AG08396 (cell line): ENCODE data around the gene ABCG1.

ENCODE experiments used
- DNase-seq: peaks from one replicate; pipeline ENCODE4 v3.0.0; 2012; ENCODE audit warnings: low spot score, mixed read lengths

Gene ABCG1

GRCh38 chr21:42307106-42307505 is 88.2 kb downstream of the ABCG1 start:
- DNase-seq = no peak

GRCh38 chr21:42308161-42308913 is 89.4 kb downstream of the ABCG1 start:
- DNase-seq = no peak

- DNase-seq = no peak
Measured at GRCh38 chr21:42308914-42309752, 90.2 kb downstream of the ABCG1 start.

GRCh38 chr21:42309753-42310213 is 90.8 kb downstream of the ABCG1 start:
- peak; percentile 68 for DNase-seq

GRCh38 chr21:42310411-42311001 is 91.6 kb downstream of the ABCG1 start:
- no peak for DNase-seq

- no peak for DNase-seq
Measured at GRCh38 chr21:42311160-42311559, 92.2 kb downstream of the ABCG1 start.

- DNase-seq = no peak
Measured at GRCh38 chr21:42311816-42312625, 93.1 kb downstream of the ABCG1 start.

GRCh38 chr21:42312626-42313104 is 93.7 kb downstream of the ABCG1 start:
- no peak for DNase-seq

- DNase-seq = no peak
Measured at GRCh38 chr21:42313501-42313969, 94.6 kb downstream of the ABCG1 start.

GRCh38 chr21:42314616-42315295 is 95.8 kb downstream of the ABCG1 start:
- DNase-seq = no peak

GRCh38 chr21:42315296-42315891 is 96.5 kb downstream of the ABCG1 start, which contains the start of gene TFF3:
TFF3 (minus strand) TSS chr21:42315409; CDS start chr21:42315374, 35 bp downstream.
- DNase-seq = no peak

GRCh38 chr21:42316891-42317290 is 98.0 kb downstream of the ABCG1 start:
- no peak for DNase-seq

- no peak for DNase-seq
Measured at GRCh38 chr21:42317341-42317741, 98.4 kb downstream of the ABCG1 start.

GRCh38 chr21:42317826-42318746 is 99.1 kb downstream of the ABCG1 start:
- DNase-seq = no peak

- DNase-seq = no peak
Measured at GRCh38 chr21:42319376-42319775, 100.4 kb downstream of the ABCG1 start.

GRCh38 chr21:42319851-42320572 is 101.1 kb downstream of the ABCG1 start:
- DNase-seq = no peak

GRCh38 chr21:42320791-42321190 is 101.9 kb downstream of the ABCG1 start:
- DNase-seq = no peak

GRCh38 chr21:42321231-42321630 is 102.3 kb downstream of the ABCG1 start:
- DNase-seq = no peak

- DNase-seq = no peak
Measured at GRCh38 chr21:42321845-42322244, 102.9 kb downstream of the ABCG1 start.
